Activated naive CD4-positive, alpha-beta T cell treated with anti-CD3 and anti-CD28 coated beads, Interleukin-2, amount 50 U/mL, for 24 hours (primary cell): ENCODE data around the gene M1AP.

ENCODE experiments used
- H3K27ac Mint-ChIP-seq: one replicate; pipeline ENCODE4 v1.8.0; 2021; ENCODE audit warnings: mild to moderate bottlenecking, mixed read lengths
- H3K27me3 Mint-ChIP-seq: one replicate; pipeline ENCODE4 v1.8.0; 2021; ENCODE audit warnings: mixed read lengths
- H3K36me3 Mint-ChIP-seq: one replicate; pipeline ENCODE4 v1.8.0; 2021; ENCODE audit warnings: mixed read lengths
- H3K4me1 Mint-ChIP-seq: one replicate; pipeline ENCODE4 v1.8.0; 2021; ENCODE audit warnings: mixed read lengths
- H3K4me3 Mint-ChIP-seq: one replicate; pipeline ENCODE4 v1.8.0; 2021; ENCODE audit warnings: mild to moderate bottlenecking, mixed read lengths
- H3K9me3 Mint-ChIP-seq: one replicate; pipeline ENCODE4 v1.8.0; 2021; ENCODE audit warnings: mixed read lengths

Gene M1AP

GRCh38 chr2:74552914-74553811 lies 95.0 kb downstream of the M1AP start:
- Mint-ChIP-seq H3K27me3 (peaks cover 23% of the 10 kb centered on the region), H3K27ac (peak overlapping the region; percentile 43), H3K4me1 (peaks cover 13% of the 10 kb centered on the region), H3K36me3 (no peaks in the 10 kb centered on the region), H3K9me3 (no peaks in the 10 kb centered on the region), H3K4me3 (peak overlapping the region; percentile 67)

- Mint-ChIP-seq H3K27ac (no peak overlapping the region), H3K4me3 (peak overlapping the region; percentile 55)
Measured at GRCh38 chr2:74551942-74552913, 95.9 kb downstream of the M1AP start.

GRCh38 chr2:74551530-74551929 lies 96.6 kb downstream of the M1AP start:
- Mint-ChIP-seq H3K4me1 (peaks cover 16% of the 10 kb centered on the region), H3K9me3 (no peaks in the 10 kb centered on the region), H3K27ac (peak overlapping the region; percentile 10), H3K4me3 (no peak overlapping the region), H3K27me3 (peaks cover 33% of the 10 kb centered on the region), H3K36me3 (no peaks in the 10 kb centered on the region)

More at GRCh38 chr2:74551942-74552913, 95.9 kb downstream of the M1AP start:
- Mint-ChIP-seq H3K9me3 (no peaks in the 10 kb centered on the region), H3K4me1 (peaks cover 16% of the 10 kb centered on the region), H3K27me3 (peaks cover 31% of the 10 kb centered on the region), H3K36me3 (no peaks in the 10 kb centered on the region)

- no peaks in the 10 kb centered on the region for H3K36me3 Mint-ChIP-seq
- H3K27ac Mint-ChIP-seq, result no peak overlapping the region
- peak overlapping the region; percentile 56 for H3K4me3 Mint-ChIP-seq
- H3K4me1 Mint-ChIP-seq, result peaks cover 10% of the 10 kb centered on the region
- H3K27me3 Mint-ChIP-seq, result peaks cover 33% of the 10 kb centered on the region
- no peaks in the 10 kb centered on the region for H3K9me3 Mint-ChIP-seq
Measured at GRCh38 chr2:74550231-74550630, 97.9 kb downstream of the M1AP start.

GRCh38 chr2:74548900-74549826 lies 99.0 kb downstream of the M1AP start:
- Mint-ChIP-seq H3K27me3 (peaks cover 33% of the 10 kb centered on the region), H3K4me3 (peak overlapping the region; percentile 45), H3K4me1 (peaks cover 7% of the 10 kb centered on the region), H3K9me3 (no peaks in the 10 kb centered on the region), H3K36me3 (no peaks in the 10 kb centered on the region), H3K27ac (no peak overlapping the region)

- H3K27me3 Mint-ChIP-seq, result peaks cover 33% of the 10 kb centered on the region
Measured at GRCh38 chr2:74548285-74548899, 99.7 kb downstream of the M1AP start.

GRCh38 chr2:74546004-74546403 lies 102.1 kb downstream of the M1AP start:
- Mint-ChIP-seq H3K4me1 (peaks cover 7% of the 10 kb centered on the region), H3K36me3 (no peaks in the 10 kb centered on the region), H3K4me3 (no peak overlapping the region), H3K27me3 (peaks cover 31% of the 10 kb centered on the region), H3K9me3 (no peaks in the 10 kb centered on the region), H3K27ac (no peak overlapping the region)

More at GRCh38 chr2:74548285-74548899, 99.7 kb downstream of the M1AP start:
- H3K27ac Mint-ChIP-seq, result no peak overlapping the region
- no peaks in the 10 kb centered on the region for H3K9me3 Mint-ChIP-seq
- H3K4me1 Mint-ChIP-seq, result peaks cover 7% of the 10 kb centered on the region
- peak overlapping the region; percentile 83 for H3K4me3 Mint-ChIP-seq
- H3K36me3 Mint-ChIP-seq, result no peaks in the 10 kb centered on the region

- H3K4me1 Mint-ChIP-seq, result peaks cover 7% of the 10 kb centered on the region
- H3K4me3 Mint-ChIP-seq, result no peak overlapping the region
- peaks cover 22% of the 10 kb centered on the region for H3K27me3 Mint-ChIP-seq
Measured at GRCh38 chr2:74544634-74545033, 103.5 kb downstream of the M1AP start.

GRCh38 chr2:74542978-74543377 lies 105.2 kb downstream of the M1AP start:
- H3K27ac Mint-ChIP-seq, result no peak overlapping the region
- H3K4me3 Mint-ChIP-seq, result no peak overlapping the region
- no peaks in the 10 kb centered on the region for H3K36me3 Mint-ChIP-seq
- peaks cover 18% of the 10 kb centered on the region for H3K27me3 Mint-ChIP-seq
- no peaks in the 10 kb centered on the region for H3K9me3 Mint-ChIP-seq
- H3K4me1 Mint-ChIP-seq, result peaks cover under 1% of the 10 kb centered on the region

More at GRCh38 chr2:74544634-74545033, 103.5 kb downstream of the M1AP start:
- Mint-ChIP-seq H3K36me3 (no peaks in the 10 kb centered on the region), H3K27ac (no peak overlapping the region), H3K9me3 (no peaks in the 10 kb centered on the region)

GRCh38 chr2:74540291-74540690 lies 107.8 kb downstream of the M1AP start:
- no peak overlapping the region for H3K27ac Mint-ChIP-seq
- no peaks in the 10 kb centered on the region for H3K36me3 Mint-ChIP-seq
- no peaks in the 10 kb centered on the region for H3K4me1 Mint-ChIP-seq
- no peak overlapping the region for H3K4me3 Mint-ChIP-seq
- no peaks in the 10 kb centered on the region for H3K9me3 Mint-ChIP-seq
- peaks cover 10% of the 10 kb centered on the region for H3K27me3 Mint-ChIP-seq

GRCh38 chr2:74538881-74539339 lies 109.2 kb downstream of the M1AP start:
- Mint-ChIP-seq H3K27ac (no peak overlapping the region), H3K4me3 (no peak overlapping the region), H3K36me3 (no peaks in the 10 kb centered on the region), H3K4me1 (no peaks in the 10 kb centered on the region), H3K9me3 (no peaks in the 10 kb centered on the region), H3K27me3 (peaks cover 10% of the 10 kb centered on the region)

GRCh38 chr2:74537140-74537539 lies 111.0 kb downstream of the M1AP start:
- Mint-ChIP-seq H3K4me1 (peaks cover 4% of the 10 kb centered on the region), H3K4me3 (no peak overlapping the region), H3K27ac (no peak overlapping the region), H3K36me3 (peaks cover 6% of the 10 kb centered on the region), H3K9me3 (no peaks in the 10 kb centered on the region), H3K27me3 (peaks cover 5% of the 10 kb centered on the region)

GRCh38 chr2:74536166-74536950 lies 111.8 kb downstream of the M1AP start:
- Mint-ChIP-seq H3K27ac (no peak overlapping the region), H3K36me3 (peaks cover 8% of the 10 kb centered on the region), H3K4me3 (no peak overlapping the region), H3K27me3 (peaks cover 5% of the 10 kb centered on the region), H3K4me1 (peaks cover 10% of the 10 kb centered on the region), H3K9me3 (no peaks in the 10 kb centered on the region)
